CD4-positive, alpha-beta T cell treated with Interferon gamma for 1 hour (primary cell): ENCODE results near the gene SLC38A5.
"Not testable (repeated sequence)": the region's sequence is repeated elsewhere in the genome, so short reads cannot be mapped to it uniquely, and the experiment has no call there.

Experiments used
- DNase-seq: peaks from one replicate; pipeline ENCODE4 v3.0.0-alpha.2; 2020

Gene SLC38A5

GRCh38 chrX:48470110-48470832 lies at the start of gene SLC38A5:
Gene SLC38A5, minus strand, starts transcription at chrX:48470260. Its CDS starts 2,336 bp downstream, at chrX:48467924.
- no peak for DNase-seq

GRCh38 chrX:48519481-48519880 lies 49.4 kb upstream of the SLC38A5 start:
- DNase-seq: not testable (repeated sequence)

- no peak for DNase-seq
These were observed 46.9 kb upstream of the SLC38A5 start for GRCh38 chrX:48516987-48517386.

GRCh38 chrX:48516285-48516684 lies 46.2 kb upstream of the SLC38A5 start:
- no peak for DNase-seq

- DNase-seq: no peak
These were observed 45.8 kb upstream of the SLC38A5 start for GRCh38 chrX:48515842-48516241.

- DNase-seq: no peak
These were observed 44.9 kb upstream of the SLC38A5 start for GRCh38 chrX:48514868-48515460.

GRCh38 chrX:48514126-48514806 lies 44.2 kb upstream of the SLC38A5 start:
- no peak for DNase-seq

- DNase-seq: no peak
These were observed 43.6 kb upstream of the SLC38A5 start for GRCh38 chrX:48513670-48514069.

- no peak for DNase-seq
These were observed 42.4 kb upstream of the SLC38A5 start for GRCh38 chrX:48512371-48512935.

GRCh38 chrX:48511560-48511959 lies 41.5 kb upstream of the SLC38A5 start:
- DNase-seq: no peak

GRCh38 chrX:48509619-48510018 lies 39.6 kb upstream of the SLC38A5 start:
- DNase-seq: no peak

- DNase-seq: no peak
These were observed 39.2 kb upstream of the SLC38A5 start for GRCh38 chrX:48509245-48509590.

GRCh38 chrX:48508400-48509244 lies 38.6 kb upstream of the SLC38A5 start, which contains the start of gene PORCN:
Gene PORCN, plus strand, starts transcription at chrX:48508992. Its CDS starts 829 bp downstream, at chrX:48509821.
- DNase-seq: peak; percentile 79

GRCh38 chrX:48507246-48507645 lies 37.2 kb upstream of the SLC38A5 start:
- DNase-seq: no peak

GRCh38 chrX:48505481-48505880 lies 35.4 kb upstream of the SLC38A5 start:
- DNase-seq: no peak

GRCh38 chrX:48504261-48504660 lies 34.2 kb upstream of the SLC38A5 start:
- DNase-seq: no peak

- DNase-seq: no peak
These were observed 28.3 kb upstream of the SLC38A5 start for GRCh38 chrX:48498374-48498809.

- DNase-seq: no peak
These were observed 27.8 kb upstream of the SLC38A5 start for GRCh38 chrX:48497871-48498270.

GRCh38 chrX:48496660-48497059 lies 26.6 kb upstream of the SLC38A5 start:
- DNase-seq: no peak

- no peak for DNase-seq
These were observed 23.9 kb upstream of the SLC38A5 start for GRCh38 chrX:48493890-48494364.

- DNase-seq: no peak
These were observed 22.3 kb upstream of the SLC38A5 start for GRCh38 chrX:48492293-48492910.

GRCh38 chrX:48491809-48492208 lies 21.7 kb upstream of the SLC38A5 start:
- DNase-seq: no peak
